IMR-90 (cell line): ENCODE measurements around the gene RHOBTB1. TPM values are rescaled to one million over a fixed set of nuclear protein-coding genes. Genes with fewer than 3 reads are reported as not detected.

Experiments used
- ATAC-seq: fragments of 200-7000 bp; cut with Tn5 transposase; 2 replicates; pipeline ENCODE4 v1.9.1; 2020; ENCODE audit warnings: low read depth, mild to moderate bottlenecking, moderate library complexity
- BruUV-seq: library from RNA; stranded (reverse); fragments of 400-500 nt; replicated peaks from 2 replicates; lab custom pipeline; 2021; lab: Mats Ljungman, UMichigan
- CTCF ChIA-PET: fragments of 300-600 bp; formaldehyde crosslinking; extraction: SDS; loops from one replicate; lab custom pipeline; 2021; ENCODE audit warnings: antibody characterized with exemption; lab: Yijun Ruan, JAX
- POLR2A ChIA-PET: fragments of 300-600 bp; sonication (Branson Sonifier 250); formaldehyde crosslinking; loops from one replicate; lab custom pipeline; 2022; ENCODE audit warnings: antibody characterized with exemption; ENCODE audit not compliant: unreplicated experiment; lab: Charles Lee
- DNase-seq: peaks from one replicate; pipeline ENCODE4 v3.0.0; 2013
- H2AFZ ChIP-seq: replicated peaks from 2 replicates; pipeline ENCODE3; 2013; ENCODE audit warnings: low read length, mild to moderate bottlenecking; ENCODE audit not compliant: poor library complexity
- H2AK5ac ChIP-seq: 2 replicates; pipeline ENCODE4 v1.6.1; 2013; ENCODE audit warnings: low read depth, low read length, inconsistent platforms
- H2AK9ac ChIP-seq: replicated peaks from 2 replicates; pipeline ENCODE3; 2013; ENCODE audit warnings: mild to moderate bottlenecking, low read depth, low read length, moderate library complexity; ENCODE audit not compliant: poor library complexity
- H2BK120ac ChIP-seq: 2 replicates; pipeline ENCODE4 v1.6.1; 2013; ENCODE audit warnings: low read depth, low read length, inconsistent platforms
- H2BK15ac ChIP-seq: 3 replicates; pipeline ENCODE4 v1.6.1; 2013; ENCODE audit warnings: low read depth, low read length, inconsistent platforms
- H2BK20ac ChIP-seq: 2 replicates; pipeline ENCODE4 v1.6.1; 2013; ENCODE audit warnings: low read depth, mild to moderate bottlenecking, inconsistent platforms, low read length, moderate library complexity
- H2BK5ac ChIP-seq: 2 replicates; pipeline ENCODE4 v1.6.1; 2013; ENCODE audit warnings: mild to moderate bottlenecking, low read depth, low read length, inconsistent platforms; ENCODE audit not compliant: poor library complexity, severe bottlenecking
- H3K14ac ChIP-seq: replicated peaks from 2 replicates; pipeline ENCODE4 v1.6.1; 2013; ENCODE audit warnings: low read depth, low read length, inconsistent platforms
- H3K18ac ChIP-seq: 2 replicates; pipeline ENCODE4 v1.6.1; 2013; ENCODE audit warnings: low read depth, low read length, control low read depth
- H3K23ac ChIP-seq: 2 replicates; pipeline ENCODE4 v1.6.1; 2013; ENCODE audit warnings: low read depth, low read length, inconsistent platforms
- H3K27ac ChIP-seq: 2 replicates; pipeline ENCODE4 v1.5.1; 2013; ENCODE audit warnings: mild to moderate bottlenecking, control low read depth, low read length; ENCODE audit not compliant: insufficient read depth
- H3K27me3 ChIP-seq: 2 replicates; pipeline ENCODE4 v1.6.1; 2013; ENCODE audit warnings: low read length; ENCODE audit not compliant: control insufficient read depth, insufficient read depth
- H3K36me3 ChIP-seq: 2 replicates; pipeline ENCODE4 v1.6.1; 2013; ENCODE audit warnings: low read length, mixed read lengths; ENCODE audit not compliant: control insufficient read depth, insufficient read depth
- H3K4ac ChIP-seq: 2 replicates; pipeline ENCODE4 v1.6.1; 2013; ENCODE audit warnings: low read depth, low read length, inconsistent platforms
- H3K4me1 ChIP-seq: 2 replicates; pipeline ENCODE4 v1.6.1; 2013; ENCODE audit warnings: low read length, mixed read lengths; ENCODE audit not compliant: control insufficient read depth, insufficient read depth
- H3K4me2 ChIP-seq: 2 replicates; pipeline ENCODE4 v1.6.1; 2013; ENCODE audit warnings: low read depth, mild to moderate bottlenecking, control low read depth, low read length, moderate library complexity
- H3K4me3 ChIP-seq: 2 replicates; pipeline ENCODE4 v1.5.1; 2013; ENCODE audit warnings: low read depth, mild to moderate bottlenecking, control low read depth, low read length, moderate library complexity; ENCODE audit not compliant: insufficient read depth
- H3K56ac ChIP-seq: 2 replicates; pipeline ENCODE4 v1.6.1; 2013; ENCODE audit warnings: low read length, inconsistent platforms; ENCODE audit not compliant: insufficient read depth; ENCODE audit errors: extremely low read depth
- H3K79me1 ChIP-seq, 2 experiments: 2 replicates each; pipeline ENCODE4 v1.6.1; 2013; ENCODE audit warnings: low read length in 2 of 2, inconsistent platforms in 1 of 2, low read depth in 1 of 2
- H3K9ac ChIP-seq: 2 replicates; pipeline ENCODE4 v1.6.1; 2013; ENCODE audit warnings: low read depth, low read length, control low read depth
- H3K9me1 ChIP-seq: 2 replicates; pipeline ENCODE4 v1.6.1; 2013; ENCODE audit warnings: low read length, inconsistent platforms; ENCODE audit not compliant: insufficient read depth
- H3K9me3 ChIP-seq: 2 replicates; pipeline ENCODE4 v1.6.1; 2013; ENCODE audit warnings: low read length; ENCODE audit not compliant: control insufficient read depth, insufficient read depth
- H4K20me1 ChIP-seq: 2 replicates; pipeline ENCODE4 v1.6.1; 2013; ENCODE audit warnings: low read length, inconsistent platforms; ENCODE audit not compliant: insufficient read depth
- H4K5ac ChIP-seq: 2 replicates; pipeline ENCODE4 v1.6.1; 2013; ENCODE audit warnings: mild to moderate bottlenecking, low read depth, low read length, control low read depth
- H4K8ac ChIP-seq, 2 experiments: 2 replicates each; pipeline ENCODE4 v1.6.1; 2013; ENCODE audit warnings: low read depth in 2 of 2, low read length in 2 of 2, control low read depth in 1 of 2, inconsistent platforms in 1 of 2
- H4K91ac ChIP-seq: 2 replicates; pipeline ENCODE4 v1.6.1; 2013; ENCODE audit warnings: low read depth, low read length, inconsistent platforms; ENCODE audit not compliant: insufficient read depth
- CTCF ChIP-seq: conservative IDR thresholded peaks from 2 replicates; pipeline ENCODE4 v1.5.1; 2012; ENCODE audit warnings: mild to moderate bottlenecking, low read depth, low read length, improper control_type of control experiment
- POLR2A ChIP-seq: IDR thresholded peaks from 2 replicates; pipeline ENCODE4 v1.6.1; 2012; ENCODE audit warnings: mild to moderate bottlenecking, low read depth, low read length
- RFX5 ChIP-seq: IDR thresholded peaks from 2 replicates; pipeline ENCODE4 v1.8.0; 2012; ENCODE audit warnings: low read depth, mild to moderate bottlenecking, low read length, moderate library complexity
- WGBS, 2 experiments: methylation state at CpG; one replicate each; pipeline versions ENCODE4 v1.1.5 to v1.1.7; 2013; ENCODE audit warnings: missing lambda C conversion rate in 2 of 2; ENCODE audit not compliant: insufficient read length in 1 of 2; ENCODE audit errors: extremely low coverage in 2 of 2; 5-methylcytosine and 5-hydroxymethylcytosine counted together
- dilution Hi-C: fragments of 300-500 bp; cut with HindIII; formaldehyde crosslinking; loops from one replicate; pipeline ENCODE4 v1.14.3; 2018; ENCODE audit warnings: low sequenced_read_pairs; ENCODE audit not compliant: unreplicated experiment
- in situ Hi-C: fragments of 300-500 bp; cut with MboI; formaldehyde crosslinking; loops from 3 replicates; pipeline ENCODE4 v1.14.3; 2019; ENCODE audit warnings: low sequenced_read_pairs, inconsistent platforms, mixed read lengths
- intact Hi-C: fragments of 100-400 bp; cut with micrococcal nuclease; formaldehyde crosslinking; loops from 2 replicates; pipeline ENCODE4 v1.10.0; 2022
- polyA plus RNA-seq, 3 experiments: library from polyadenylated mRNA; depleted of rRNA; stranded (reverse); fragments of >200 nt; gene quantifications; 2 replicates each; pipeline ENCODE4 v1.2.3, GENCODE V29; 2012; ENCODE audit warnings: low replicate concordance in 1 of 3
- total RNA-seq: library from RNA; depleted of rRNA; stranded (reverse); fragments of >200 nt; gene quantifications from 2 replicates; pipeline ENCODE4 v1.2.3, GENCODE V29; 2012

Gene RHOBTB1
- total and polyA plus RNA-seq, 2 of the 4 experiments (the other 2 are of a cell fraction), result 8.9 to 15.2 TPM

- Histone ChIP-seq H3K23ac (no peak overlapping the region), H3K9ac (no peak overlapping the region), H2BK15ac (no peak overlapping the region), H3K27ac (no peak overlapping the region), H3K9me1 (no peaks in the 10 kb centered on the region), H3K9me3 (no peaks in the 10 kb centered on the region), H4K5ac (no peak overlapping the region), H2AK5ac (no peak overlapping the region), H2AK9ac (no peak overlapping the region), H3K14ac (no peak overlapping the region), H3K4me1 (no peaks in the 10 kb centered on the region), H3K79me1 (no peaks in the 10 kb centered on the region), H4K8ac (no peak overlapping the region), H3K4me2 (no peak overlapping the region), H3K4me3 (no peak overlapping the region), H2BK5ac (no peak overlapping the region), H3K27me3 (no peaks in the 10 kb centered on the region), H4K20me1 (no peaks in the 10 kb centered on the region), H3K36me3 (peaks cover 26% of the 10 kb centered on the region), H2BK20ac (no peak overlapping the region), H2BK120ac (no peak overlapping the region), H2AFZ (no peak overlapping the region), H3K56ac (no peak overlapping the region), H4K91ac (no peak overlapping the region), H3K18ac (no peak overlapping the region), H3K4ac (no peak overlapping the region)
- ATAC-seq, result no peak
- TF ChIP-seq RFX5 (no peak), POLR2A (no peak), CTCF (no peak)
- no peak for DNase-seq
- intact Hi-C loops, result no loop called here
- no TSS peak for BruUV-seq
- no CpG with 5 or more reads among the region's 11 CpGs for WGBS, 2 experiments
- dilution Hi-C loops, result no loop called here
- ChIA-PET CTCF (interaction anchor here (1.1 kb wide), 1 partner anchor 25 kb away, joined by 3 read pairs; no protein-coding TSS in a partner anchor), POLR2A (no interaction called here)
- in situ Hi-C loops, result no loop called here
These were observed 71.5 kb downstream of the RHOBTB1 start for GRCh38 chr10:60872451-60872850.
